Astrocyte of the cerebellum (primary cell): ENCODE measurements around the gene BCS1L.

Source experiments
- DNase-seq: peaks from one replicate; pipeline ENCODE4 v3.0.0-alpha.2; 2011; ENCODE audit warnings: low read depth
- H3K4me3 ChIP-seq: 2 replicates; pipeline ENCODE4 v1.5.1; 2011; ENCODE audit warnings: mild to moderate bottlenecking, low read depth, low read length, moderate library complexity
- CTCF ChIP-seq: IDR thresholded peaks from 2 replicates; pipeline ENCODE4 v1.5.1; 2012; ENCODE audit warnings: low read length, low read depth, moderate library complexity, mild to moderate bottlenecking; ENCODE audit errors: missing control alignments
- in situ Hi-C: cut with HindIII; loops from 2 replicates; pipeline ENCODE4 v1.10.0; 2017; ENCODE audit warnings: low sequenced_read_pairs

Gene BCS1L

DNA sequence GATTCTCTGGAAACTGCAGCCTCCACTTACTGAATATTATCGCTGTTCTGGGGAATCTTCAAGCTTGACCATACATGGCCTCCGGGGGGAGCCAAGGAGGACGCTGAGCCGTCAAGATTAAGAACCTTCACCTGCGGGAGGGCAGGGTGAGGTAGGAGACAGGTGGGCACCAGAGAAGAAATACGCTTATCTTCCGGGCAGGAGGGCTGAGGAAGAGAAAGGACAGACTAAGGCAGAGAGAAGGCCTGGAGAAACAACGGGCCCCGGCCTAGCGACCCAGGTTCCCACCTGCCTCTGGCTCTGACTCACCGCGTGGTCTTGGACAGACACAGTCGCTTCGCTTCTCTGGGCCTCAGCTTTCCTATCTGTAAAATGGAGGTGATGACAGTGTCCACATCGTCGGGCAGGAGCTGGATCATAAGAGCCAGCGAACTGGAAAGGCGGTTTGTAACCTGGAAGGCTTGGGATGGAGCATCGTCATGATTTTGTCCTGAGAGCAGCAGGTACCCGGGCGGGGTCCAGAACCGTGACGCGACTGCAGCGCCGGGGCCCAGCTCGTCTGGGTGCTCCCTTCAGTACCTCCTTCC, 719 bp upstream of the BCS1L start:
- DNase-seq = no peak
- in situ Hi-C loops = loop anchor here (5.0 kb wide), 1 partner anchor 86 kb away; no protein-coding TSS in a partner anchor
- H3K4me3 ChIP-seq = peak overlapping the region; percentile 74
- peak; percentile 68 for TF ChIP-seq CTCF

- no peak for DNase-seq
- H3K4me3 ChIP-seq = peak overlapping the region; percentile 74
- in situ Hi-C loops = loop anchor here (5.0 kb wide), 1 partner anchor 88 kb away; no protein-coding TSS in a partner anchor
- TF ChIP-seq CTCF = no peak
Observed at GRCh38 chr2:218659988-218660358, 490 bp downstream of the BCS1L start.

DNA sequence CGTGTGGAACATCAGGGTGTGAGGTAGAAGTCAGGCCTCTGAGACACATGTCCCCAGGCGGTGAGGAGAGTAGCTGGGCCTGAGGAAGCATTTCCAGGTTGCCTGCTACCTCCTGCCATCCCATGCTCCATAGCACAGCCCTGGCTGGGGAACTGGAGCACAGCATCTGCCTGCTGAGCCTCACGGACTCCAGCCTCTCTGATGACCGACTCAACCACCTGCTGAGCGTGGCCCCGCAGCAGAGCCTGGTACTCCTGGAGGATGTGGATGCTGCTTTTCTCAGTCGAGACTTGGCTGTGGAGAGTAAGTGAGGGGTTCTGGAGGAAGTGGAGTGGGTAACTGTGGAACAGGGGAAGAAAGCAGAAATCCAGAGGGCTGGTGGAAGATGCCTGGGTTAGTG, 2.9 kb downstream of the BCS1L start:
- in situ Hi-C loops = no loop called here

GRCh38 chr2:218662827-218663226, 3.3 kb downstream of the BCS1L start:
- H3K4me3 ChIP-seq = no peak overlapping the region
- no peak for DNase-seq
- TF ChIP-seq CTCF = no peak
- in situ Hi-C loops = no loop called here

More for the DNA sequence above, 2.9 kb downstream of the BCS1L start:
- H3K4me3 ChIP-seq = no peak overlapping the region
- TF ChIP-seq CTCF = no peak
- DNase-seq = no peak

- no peak for TF ChIP-seq CTCF
- in situ Hi-C loops = no loop called here
- DNase-seq = no peak
- no peak overlapping the region for H3K4me3 ChIP-seq
Observed at GRCh38 chr2:218663901-218664300, 4.4 kb downstream of the BCS1L start.

GRCh38 chr2:218664653-218665052, 5.2 kb downstream of the BCS1L start:
- TF ChIP-seq CTCF = no peak
- no peak overlapping the region for H3K4me3 ChIP-seq
- no peak for DNase-seq
- in situ Hi-C loops = no loop called here
